ENCODE results near the gene OXSR1.
"Not testable (repeated sequence)": the region's sequence is repeated elsewhere in the genome, so short reads cannot be mapped to it uniquely, and the experiment has no call there.

OXSR1 gene

GRCh38 chr3:38276081-38276916 lies 111.0 kb downstream of the OXSR1 start:
- no peak for TF ChIP-seq CTCF (IDR thresholded peaks at IDR 0.05; ENCODE audit: low read depth, low read length)
- DNase-seq (ENCODE audit: extremely low read depth, low read depth): no peak

GRCh38 chr3:38276917-38277630 lies 111.7 kb downstream of the OXSR1 start:
- no peak for DNase-seq (ENCODE audit: extremely low read depth, low read depth)
- TF ChIP-seq CTCF (IDR thresholded peaks at IDR 0.05; ENCODE audit: low read depth, low read length): no peak

GRCh38 chr3:38278841-38279240 lies 113.5 kb downstream of the OXSR1 start:
- no peak for TF ChIP-seq CTCF (IDR thresholded peaks at IDR 0.05; ENCODE audit: low read depth, low read length)

GRCh38 chr3:38281895-38282686 lies 116.8 kb downstream of the OXSR1 start, which contains the start of gene SLC22A14:
TSS of gene SLC22A14 (plus strand) at chr3:38282294. CDS start at chr3:38306027, 23,733 bp downstream.
- no peak for DNase-seq (ENCODE audit: extremely low read depth, low read depth)
- no peak for TF ChIP-seq CTCF (IDR thresholded peaks at IDR 0.05; ENCODE audit: low read depth, low read length)

More at GRCh38 chr3:38278841-38279240, 113.5 kb downstream of the OXSR1 start:
- no peak for DNase-seq (ENCODE audit: extremely low read depth, low read depth)

DNA sequence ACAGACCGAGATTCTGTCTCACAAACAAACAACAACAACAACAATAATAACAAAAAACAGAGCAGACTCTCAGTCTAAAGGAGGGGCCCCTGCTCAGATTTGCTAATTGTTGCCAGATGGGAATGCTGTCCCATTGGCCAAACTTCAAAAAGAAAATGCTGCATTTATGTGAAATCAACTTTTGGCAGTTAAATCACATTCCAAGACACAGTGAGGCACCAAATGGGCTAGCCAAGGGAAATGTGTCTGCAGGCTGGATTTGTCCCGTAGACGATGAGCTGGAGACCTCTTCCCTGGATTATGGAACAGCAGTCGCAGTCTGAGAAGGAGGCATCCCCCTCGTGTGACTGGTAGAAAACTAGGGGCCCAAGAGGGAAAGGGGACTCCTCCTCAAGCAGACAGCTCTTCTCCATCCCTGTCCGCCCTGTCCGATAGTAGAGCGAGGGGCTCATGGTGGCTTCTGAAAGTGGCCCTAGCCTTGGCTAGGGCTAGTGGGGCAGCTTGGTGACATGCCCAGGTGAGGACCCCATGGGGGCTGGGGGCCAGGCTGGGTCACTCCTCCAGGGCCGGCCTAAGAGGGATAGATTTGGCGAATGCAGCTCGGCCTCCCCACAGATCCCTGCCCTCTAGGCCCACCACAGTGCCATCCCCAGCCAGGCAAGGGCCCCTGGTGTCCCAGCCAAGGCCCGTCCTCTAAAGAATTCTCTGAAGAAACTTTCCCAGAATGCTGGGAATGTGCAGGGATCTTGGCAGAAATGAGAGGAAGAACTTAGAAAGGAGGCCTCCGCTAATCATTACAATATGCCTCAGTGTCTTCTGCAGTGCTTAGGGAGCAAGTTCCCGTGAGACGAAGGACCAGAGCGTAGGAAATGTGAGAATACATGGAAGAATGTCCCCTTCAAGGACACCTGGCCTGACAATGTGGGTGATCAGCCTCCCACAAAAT lies 118.7 kb downstream of the OXSR1 start:
- TF ChIP-seq CTCF (IDR thresholded peaks at IDR 0.05; ENCODE audit: low read depth, low read length): no peak; the same call in 1 of the 2 replicates
- DNase-seq (ENCODE audit: extremely low read depth, low read depth): peak; percentile 64

- TF ChIP-seq CTCF (IDR thresholded peaks at IDR 0.05; ENCODE audit: low read depth, low read length): no peak
- no peak for DNase-seq (ENCODE audit: extremely low read depth, low read depth)
Measured at GRCh38 chr3:38284756-38285150, 119.4 kb downstream of the OXSR1 start.

- DNase-seq (ENCODE audit: extremely low read depth, low read depth): not testable (repeated sequence)
Measured at GRCh38 chr3:38289286-38290217, 124.2 kb downstream of the OXSR1 start.

DNA sequence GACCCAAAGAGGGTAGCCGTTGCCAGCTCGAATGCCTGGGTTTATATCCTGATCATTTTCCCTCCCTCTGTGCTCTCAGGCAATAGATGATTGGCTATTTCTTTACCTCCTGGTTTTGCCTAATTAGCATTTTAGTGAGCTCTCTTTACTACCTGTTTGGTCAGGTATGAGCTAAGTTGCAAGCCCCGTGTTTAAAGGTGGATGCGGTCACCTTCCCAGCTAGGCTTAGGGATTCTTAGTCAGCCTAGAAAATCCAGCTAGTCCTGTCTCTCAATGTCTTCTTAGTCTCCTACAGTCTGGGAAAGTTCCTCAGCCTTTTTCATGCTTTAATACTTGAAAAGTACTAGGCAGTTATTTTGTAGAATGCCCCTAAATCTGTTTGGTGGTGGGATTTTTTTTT lies 131.7 kb downstream of the OXSR1 start:
- not testable (repeated sequence) for DNase-seq (ENCODE audit: extremely low read depth, low read depth)

All from AG09319 (cell line).